ENCODE measurements around the gene SPTB.

SPTB gene

DNA sequence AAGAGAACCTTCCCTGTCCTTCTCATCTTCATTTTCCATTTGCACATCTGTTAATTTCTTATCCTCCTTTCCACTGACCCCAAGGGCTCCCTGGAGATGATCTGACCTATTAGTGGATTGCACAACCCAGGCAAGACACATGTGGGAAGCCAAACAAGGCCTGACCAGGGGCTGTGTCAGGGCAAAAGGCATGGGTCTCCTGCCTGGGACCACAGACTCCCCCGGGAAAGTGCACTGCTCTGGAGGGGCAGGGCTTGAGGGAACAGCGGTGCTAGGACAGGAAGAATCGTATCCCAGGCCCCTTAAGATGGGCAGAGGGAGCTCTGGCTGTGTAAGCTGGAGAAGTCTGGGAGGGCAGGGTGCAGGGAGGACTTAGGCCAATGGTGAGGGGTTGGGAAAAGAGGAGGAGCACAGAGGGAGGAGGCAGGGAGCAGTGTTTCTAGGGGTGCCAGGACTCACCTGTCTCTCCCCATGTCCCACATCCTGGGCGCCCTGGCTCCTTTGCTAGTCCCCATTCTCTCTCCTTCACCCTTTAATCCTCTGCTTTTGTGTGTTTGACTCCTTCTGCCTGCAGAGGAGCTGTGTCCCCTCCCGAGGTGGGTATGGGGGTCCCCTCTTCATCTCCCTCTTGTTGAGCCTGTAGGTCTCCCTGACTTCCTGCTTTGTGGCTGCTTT lies 150.2 kb downstream of the SPTB start:
- DNase-seq (ENCODE audit: low read depth in 2 of 2), result no peak

DNA sequence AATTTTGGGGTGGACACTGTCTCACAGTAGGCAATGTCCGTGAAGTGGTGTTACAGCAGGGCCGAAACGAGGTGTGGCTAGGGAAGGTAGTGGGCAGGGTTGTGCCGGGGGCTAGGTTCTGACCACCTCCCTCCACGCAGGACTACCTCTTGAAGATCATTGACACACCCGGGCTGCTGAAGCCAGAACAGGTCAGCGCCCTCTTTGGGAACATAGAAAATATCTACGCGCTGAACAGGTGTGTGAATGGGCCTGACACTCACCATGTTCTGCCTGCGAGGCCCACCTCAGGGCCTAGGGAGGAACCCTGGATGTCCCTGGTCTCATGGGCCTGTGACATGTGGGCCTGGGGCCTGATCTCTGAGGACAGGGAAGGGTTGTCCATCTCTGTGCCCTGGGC lies 150.9 kb downstream of the SPTB start:
- DNase-seq (ENCODE audit: low read depth in 2 of 2), result no peak

DNA sequence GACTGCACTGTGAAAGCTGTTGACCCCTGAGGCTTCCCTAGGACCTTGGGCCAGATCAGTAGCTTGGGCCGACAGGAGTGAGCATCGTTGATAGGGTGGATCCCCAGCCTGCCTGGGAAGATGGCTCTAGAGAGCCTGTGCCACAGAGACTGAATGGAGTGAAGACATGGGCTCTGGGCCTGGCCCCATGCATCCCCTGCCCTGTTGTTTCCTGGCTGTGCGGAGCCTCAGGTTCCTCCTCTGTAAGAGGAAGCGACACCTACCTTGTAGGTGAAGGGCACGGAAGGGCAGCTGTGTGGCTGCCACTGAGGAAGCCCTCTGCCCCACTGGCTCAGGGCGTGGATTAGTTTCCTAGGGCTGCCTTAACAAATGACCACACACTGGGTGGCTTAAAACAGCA lies 151.6 kb downstream of the SPTB start:
- no peak for DNase-seq (ENCODE audit: low read depth in 2 of 2)

DNA sequence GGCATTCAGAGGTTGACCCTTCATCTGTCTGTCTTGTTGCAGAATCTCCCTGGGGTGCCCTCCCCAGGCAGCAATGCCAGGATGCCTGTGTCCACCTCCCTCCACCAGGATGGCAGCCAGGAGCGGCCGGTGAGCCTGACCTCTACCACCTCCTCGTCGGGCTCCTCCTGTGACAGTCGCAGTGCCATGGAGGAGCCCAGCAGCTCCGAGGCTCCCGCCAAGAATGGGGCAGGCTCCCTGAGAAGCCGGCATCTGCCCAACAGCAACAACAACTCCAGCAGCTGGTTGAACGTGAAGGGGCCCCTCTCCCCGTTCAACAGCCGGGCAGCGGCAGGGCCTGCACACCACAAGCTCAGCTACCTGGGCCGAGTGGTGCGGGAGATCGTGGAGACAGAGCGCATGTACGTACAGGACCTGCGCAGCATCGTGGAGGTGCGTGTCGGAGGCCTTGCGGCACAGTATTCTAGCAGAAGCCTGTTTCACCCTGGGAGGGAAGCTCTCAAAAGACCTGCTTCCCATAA lies 152.1 kb downstream of the SPTB start:
- DNase-seq (ENCODE audit: low read depth in 2 of 2), result no peak

DNA sequence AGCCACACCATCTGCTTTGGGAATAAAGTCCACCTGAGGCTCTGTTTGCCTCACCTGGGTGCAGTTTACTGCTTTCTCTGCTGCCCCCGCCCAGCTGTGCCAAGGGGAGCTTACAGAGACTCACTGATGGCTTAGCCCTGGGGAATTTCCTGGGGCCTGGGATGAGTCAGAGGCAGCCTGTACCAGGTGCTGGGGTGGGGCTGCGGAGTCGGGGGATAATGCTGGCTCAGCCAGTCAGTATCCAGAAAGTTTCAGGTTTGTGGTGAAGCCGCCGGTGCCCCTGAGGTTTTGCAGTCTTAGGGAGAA lies 153.2 kb downstream of the SPTB start:
- DNase-seq (ENCODE audit: low read depth in 2 of 2), result no peak

DNA sequence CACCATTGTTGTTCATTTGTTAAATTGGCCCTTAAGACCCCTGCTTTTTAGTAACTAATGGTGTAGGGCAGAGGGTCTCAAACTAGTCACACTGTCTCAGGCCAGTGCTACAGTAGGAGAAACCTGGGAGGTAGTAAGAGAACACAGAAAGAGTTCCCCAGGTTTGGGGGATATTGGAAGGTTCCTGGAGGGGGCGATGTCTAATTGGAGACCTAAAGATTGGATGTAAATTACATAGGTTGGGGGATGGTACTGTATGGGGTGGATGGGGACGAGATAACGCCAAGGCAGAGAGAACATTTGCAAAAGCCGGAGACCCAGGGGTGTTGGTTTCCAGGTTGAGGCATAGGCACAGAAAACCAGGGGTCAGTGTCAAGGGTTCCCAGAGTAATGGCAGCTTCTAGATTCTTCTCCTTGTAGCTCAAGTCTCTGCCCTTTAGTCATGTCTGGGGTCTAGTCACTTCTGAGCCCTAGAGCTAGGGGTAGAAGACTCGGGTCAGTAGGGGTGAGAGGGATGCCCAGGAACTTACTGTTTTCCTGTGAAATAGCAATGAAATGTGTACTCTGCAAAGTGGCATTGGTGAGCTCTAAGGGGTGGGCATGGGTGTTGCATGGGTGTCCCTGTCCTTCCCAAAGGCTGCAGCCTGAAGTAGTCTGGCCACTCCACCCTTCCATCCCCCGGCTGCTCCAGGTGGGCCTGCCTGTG lies 153.7 kb downstream of the SPTB start:
- no peak for DNase-seq (ENCODE audit: low read depth in 2 of 2)

DNA sequence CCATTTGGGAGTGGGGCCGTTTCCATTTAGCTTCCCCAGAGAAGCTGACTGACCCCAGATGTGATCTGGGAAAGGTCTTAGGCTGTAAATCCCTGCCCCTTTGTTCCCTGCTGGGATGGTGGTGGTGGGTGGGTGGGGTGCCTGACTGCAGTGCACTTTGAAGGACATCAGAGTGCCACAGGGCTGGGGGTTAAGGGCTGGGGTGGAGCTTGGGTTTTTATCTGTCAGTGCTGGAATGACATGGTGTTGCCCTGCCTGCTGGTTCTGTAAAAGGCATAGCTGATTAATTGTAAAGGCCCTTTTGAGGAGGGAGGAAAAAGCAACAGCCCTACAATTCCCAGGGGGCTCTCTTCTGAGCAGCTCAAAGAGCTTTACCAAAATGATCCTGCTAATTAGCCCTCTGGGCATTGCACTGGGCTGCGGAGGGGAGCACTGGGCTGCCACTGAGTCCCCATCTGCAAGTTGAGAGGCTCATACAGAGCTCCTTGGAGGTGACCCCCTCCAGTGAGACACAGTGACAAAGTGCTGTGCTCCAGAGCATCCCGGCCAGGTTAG lies 154.4 kb downstream of the SPTB start:
- DNase-seq (ENCODE audit: low read depth in 2 of 2), result no peak

DNA sequence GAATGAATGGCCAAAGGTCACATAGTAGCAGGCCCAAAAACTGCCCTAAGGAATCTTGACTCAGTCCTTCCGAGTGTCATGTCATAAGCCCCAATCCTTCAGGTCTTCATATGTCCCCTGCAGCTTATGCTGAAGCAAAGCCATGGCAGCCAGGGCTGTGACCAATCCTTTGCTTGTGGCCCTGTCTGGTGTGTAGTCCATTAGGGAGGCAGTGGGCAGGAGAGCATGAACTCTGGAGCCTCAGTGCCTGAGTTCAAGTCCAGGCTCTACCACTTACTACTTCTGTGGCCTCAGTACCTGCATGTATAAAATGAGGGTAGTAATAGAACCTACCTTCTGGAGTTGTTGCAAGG lies 155.2 kb downstream of the SPTB start:
- DNase-seq (ENCODE audit: low read depth in 2 of 2), result no peak

DNA sequence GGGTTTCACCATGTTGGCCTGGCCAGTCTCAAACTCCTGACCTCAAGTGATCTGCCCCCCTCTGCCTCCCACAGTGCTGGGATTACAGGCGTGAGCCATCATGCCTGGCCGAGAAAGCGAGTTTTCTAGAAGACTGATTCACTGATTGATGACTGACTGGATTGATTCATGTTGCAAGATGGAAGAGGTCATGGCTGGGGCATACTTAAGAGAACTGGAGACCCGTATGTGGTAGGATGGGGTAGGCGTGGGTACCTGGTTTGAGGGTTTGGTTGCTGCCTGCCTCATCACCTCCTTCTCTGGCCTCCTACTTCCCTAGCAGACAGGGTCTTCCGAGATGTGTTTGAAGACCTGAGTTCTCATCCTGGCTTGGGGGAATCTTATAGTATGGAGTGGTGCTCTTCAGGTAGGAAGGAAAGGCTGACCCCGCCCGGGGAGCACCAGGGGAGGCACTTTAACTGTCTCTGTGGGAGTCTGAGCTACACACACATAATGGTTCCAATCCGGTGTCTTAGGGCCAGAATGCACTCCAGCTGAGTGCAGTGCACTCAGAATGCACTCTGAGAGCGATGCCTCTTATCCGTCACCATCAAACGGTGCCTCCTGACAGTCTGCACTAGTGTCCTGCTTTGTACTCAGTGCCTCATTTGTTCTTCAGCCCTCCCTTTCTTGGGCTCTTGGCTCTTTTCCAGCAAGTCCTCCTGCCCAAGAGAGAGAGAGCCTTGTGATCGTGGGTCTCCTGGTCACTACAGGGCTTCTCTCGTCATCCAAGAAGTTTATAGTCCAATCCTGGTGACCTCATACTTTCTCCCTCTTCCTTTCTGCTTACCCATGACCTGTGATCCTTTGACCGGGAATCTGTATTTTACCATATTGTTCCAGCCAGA lies 155.8 kb downstream of the SPTB start:
- no peak for DNase-seq (ENCODE audit: low read depth in 2 of 2)

DNA sequence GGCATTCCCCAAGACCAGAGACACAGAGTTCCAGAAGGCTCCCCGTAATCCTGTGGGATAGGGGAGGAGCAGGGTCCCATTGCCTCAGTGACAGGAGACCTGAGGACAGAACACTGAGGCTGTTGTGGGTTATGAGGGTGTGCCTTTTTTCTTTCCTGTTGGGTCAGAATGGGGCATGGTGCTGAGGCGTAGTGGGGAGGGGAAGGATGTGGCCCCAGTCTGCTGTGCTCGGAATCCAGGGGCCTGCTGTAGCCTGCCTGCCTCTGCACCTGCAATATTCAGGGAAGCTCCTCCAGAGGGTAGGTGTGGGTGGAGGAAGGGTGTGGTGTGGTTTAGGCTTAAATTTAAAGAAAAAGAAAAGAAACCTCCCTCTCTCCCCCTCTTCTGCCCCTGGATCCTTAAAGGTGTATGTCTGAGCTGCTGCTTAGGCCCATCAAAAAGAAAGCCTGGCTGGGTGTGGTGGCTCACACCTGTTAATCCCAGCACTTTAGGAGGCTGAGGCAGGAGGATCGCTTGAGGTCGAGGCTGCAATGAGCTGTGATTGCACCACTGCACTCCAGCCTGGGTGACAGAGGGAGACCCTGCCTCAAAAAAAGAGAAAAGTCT lies 156.8 kb downstream of the SPTB start:
- DNase-seq (ENCODE audit: low read depth in 2 of 2), result no peak

DNA sequence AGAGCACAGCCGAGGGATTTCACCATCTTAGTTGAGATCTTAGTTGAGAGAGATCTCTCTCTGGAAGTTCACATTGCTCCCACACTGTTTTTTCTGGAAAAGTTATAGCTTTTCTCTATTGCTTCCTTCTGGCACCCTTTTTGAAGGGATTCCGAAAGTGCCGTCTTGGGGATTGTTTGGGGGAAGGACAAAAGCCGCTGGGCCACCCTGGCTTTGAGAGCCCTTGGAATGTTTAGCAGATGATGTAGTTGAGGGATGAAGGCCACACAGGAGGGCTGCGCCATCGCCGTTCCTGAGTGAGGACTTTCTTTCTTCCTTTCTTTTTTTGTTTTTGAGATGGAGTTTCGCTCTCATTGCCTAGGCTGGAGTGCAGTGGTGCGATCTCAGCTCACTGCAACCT lies 157.8 kb downstream of the SPTB start:
- no peak for DNase-seq (ENCODE audit: low read depth in 2 of 2)

DNA sequence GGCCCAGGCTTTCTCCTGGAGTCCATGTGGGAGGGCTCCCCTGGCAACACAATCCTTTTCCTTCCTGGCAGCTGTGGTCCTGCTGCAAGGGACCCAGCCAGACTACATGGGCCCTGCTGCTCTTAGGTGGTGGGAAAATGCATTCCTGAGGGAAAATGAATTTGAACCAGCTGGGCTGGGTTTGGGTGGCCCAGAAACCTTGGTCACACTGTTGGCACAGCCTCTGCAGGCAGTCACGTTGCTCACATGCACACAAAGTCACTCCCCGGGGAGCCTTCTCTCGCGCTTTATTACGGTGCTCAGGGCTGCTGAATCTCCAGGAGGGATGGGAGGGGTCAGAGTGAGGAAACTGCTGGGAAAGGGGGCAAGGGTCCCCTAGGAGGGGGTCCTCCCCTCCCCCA lies 158.3 kb downstream of the SPTB start:
- no peak for DNase-seq (ENCODE audit: low read depth in 2 of 2)

DNA sequence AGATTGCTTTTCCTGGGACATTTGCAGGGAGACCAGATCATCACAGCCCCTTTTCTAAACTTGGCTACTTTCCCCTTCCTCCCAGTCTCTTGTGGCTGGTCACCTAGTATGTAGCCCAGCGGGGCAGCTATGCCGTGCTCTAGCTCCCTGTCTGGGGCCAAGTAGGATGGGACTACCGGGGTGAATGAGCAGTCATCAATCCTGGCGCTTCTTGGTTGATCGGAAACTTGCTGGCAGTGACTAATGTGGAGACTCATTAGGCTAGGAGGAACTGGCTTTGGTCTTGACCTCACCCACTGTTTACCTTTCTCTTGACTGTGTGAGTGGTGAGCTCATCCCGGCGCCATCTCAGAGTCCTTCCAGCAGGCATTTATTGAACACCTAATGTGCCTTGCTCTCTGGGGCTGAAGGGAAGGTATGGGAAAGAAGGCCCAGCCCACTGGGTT lies 159.6 kb downstream of the SPTB start:
- DNase-seq (ENCODE audit: low read depth in 2 of 2), result no peak

DNA sequence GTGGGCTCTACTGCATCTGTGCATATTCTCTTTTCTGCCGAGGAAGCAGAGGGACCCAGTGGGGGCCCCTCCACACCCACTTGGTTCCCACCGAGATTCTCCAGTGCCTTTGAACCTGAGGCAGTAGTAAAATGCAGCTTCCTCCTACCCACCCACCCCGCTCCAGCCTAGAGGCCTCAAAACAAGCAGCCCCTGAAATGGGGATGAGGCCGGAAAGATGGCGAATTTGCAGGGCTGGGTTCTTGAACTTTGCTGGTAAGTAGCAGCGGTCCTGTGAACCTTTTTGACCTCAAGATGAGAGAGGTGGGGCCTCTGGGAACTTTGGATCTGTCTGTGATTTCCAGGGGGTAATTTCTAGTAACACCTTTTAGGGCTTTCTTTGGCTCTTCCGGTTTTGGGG lies 160.1 kb downstream of the SPTB start:
- no peak for DNase-seq (ENCODE audit: low read depth in 2 of 2)

DNA sequence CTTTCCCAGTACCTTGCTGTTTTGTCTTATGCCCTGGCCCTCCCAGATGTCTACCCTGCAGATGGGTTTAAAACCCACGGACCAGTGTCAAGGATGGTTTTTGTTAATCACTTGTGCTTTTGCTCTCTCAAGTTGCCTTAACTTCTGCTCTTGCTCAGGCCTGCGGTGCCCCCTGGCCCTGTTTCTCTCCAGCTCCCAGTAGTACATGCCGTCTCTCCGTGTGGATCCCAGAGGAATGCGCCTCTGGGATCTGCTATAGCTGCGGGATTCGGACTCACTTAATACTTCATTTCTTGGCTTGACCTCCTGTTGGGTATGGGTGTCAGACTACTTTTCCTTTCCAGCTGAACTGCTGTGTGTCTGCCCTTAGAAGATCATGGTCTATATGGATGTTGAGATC lies 160.9 kb downstream of the SPTB start:
- DNase-seq (ENCODE audit: low read depth in 2 of 2), result no peak

DNA sequence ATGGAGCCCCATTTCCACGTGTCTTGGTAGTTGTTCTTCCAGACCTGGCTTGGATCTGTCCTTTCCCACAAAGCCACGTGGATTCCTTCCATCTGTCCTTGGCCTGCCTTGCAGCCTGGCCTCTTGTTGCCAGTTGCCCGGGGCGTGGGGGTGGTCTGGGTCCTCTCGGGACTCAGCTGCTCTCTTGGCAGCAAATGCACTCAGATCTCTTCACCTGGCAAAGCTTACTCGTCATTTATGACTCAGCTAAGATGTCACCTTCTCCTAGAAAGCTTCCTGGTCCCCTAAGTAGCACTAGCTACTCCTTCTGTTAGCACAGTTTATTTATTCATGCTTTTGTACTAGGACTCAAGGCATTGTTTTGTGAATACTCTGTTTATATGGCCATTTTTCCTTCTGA lies 161.8 kb downstream of the SPTB start:
- no peak for DNase-seq (ENCODE audit: low read depth in 2 of 2)

DNA sequence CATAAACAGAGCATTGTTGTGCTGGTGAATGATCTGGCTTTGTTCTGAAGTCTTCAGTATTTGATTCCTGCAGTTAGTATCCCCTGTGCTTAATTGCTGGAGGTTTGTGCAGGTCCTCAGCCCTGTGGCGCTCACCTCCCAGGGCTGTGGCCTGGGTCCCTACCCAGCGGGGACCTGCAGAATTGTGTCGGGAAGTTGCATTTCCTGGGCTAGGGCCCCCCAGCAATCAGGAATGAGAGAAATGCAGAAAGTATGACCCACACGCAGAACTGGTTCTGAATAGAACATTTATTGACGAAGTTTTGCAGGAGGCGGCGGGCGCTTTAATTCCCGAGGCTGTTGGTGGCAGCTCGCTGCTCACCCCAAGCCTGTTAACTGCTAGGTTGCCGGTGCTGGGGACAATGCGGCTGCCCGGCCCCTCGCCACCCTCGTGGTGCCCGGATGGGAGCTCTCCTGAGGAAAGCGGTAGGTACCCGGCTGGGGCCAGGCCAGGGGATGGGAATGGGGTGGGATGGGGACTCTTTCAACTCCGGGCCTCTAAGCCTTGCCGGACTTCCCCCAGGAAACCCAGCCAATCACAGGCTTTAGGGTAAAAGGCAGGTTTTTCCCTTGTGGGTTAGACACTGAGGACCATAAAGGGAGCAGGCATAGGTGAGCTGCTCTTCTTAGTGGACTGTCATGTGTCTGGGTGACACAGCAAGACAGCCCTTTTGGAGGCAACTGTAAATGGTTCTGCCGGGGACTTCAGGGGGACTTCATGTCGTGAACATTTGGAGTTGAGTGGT lies 163.9 kb downstream of the SPTB start:
- no peak for DNase-seq (ENCODE audit: low read depth in 2 of 2)

DNA sequence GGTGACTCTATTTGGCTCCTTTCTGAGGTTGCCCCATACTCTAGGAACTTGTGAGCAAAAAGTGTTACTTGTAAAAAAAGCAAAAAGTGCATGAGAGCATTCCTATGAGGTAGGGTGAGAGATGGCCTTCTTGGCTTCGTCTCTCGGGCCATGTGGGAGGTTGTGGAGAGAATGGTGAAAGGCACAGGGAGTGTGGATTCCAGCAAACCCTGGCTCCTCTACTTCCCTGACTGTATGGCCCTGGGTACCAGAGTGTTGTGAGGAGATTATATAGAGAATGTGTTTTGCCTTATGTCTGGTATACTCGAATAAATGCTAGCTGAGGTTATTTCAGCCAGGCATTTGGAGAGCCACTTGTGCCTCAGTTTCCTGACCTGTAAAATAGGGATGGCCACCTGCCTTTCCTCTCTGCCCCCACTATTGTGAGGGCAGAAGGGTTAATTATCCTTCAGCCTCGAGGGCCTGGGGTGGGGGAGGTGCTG lies 164.5 kb downstream of the SPTB start:
- no peak for DNase-seq (ENCODE audit: low read depth in 2 of 2)

DNA sequence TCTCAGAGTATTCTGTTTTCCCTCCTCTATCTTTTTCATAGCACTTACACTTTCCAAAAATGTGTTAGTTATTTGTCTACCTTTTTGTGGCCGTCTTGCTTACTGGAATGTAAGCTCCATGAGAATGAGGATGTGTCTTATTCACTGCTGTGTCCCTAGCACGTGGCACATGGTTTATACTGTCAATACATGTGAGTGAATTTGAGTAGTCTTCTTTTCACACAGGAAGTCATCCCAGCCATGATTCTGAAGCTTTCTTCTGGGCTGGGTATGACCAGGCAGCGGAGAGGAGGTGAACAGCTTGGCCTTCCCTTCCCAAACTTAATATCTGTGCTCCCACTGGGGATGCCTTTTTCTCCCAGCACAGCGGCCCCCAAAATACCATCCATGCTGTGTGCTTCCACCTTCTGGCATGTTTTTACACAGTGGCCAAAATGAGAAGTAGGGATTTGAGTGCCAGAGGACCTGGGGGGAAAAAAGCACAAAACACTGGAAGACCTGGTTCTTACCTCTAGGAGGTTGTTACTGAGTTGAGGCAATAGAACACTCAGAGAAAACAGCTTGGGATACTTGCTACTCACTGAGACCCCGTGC lies 165.2 kb downstream of the SPTB start:
- no peak for DNase-seq (ENCODE audit: low read depth in 2 of 2)

DNA sequence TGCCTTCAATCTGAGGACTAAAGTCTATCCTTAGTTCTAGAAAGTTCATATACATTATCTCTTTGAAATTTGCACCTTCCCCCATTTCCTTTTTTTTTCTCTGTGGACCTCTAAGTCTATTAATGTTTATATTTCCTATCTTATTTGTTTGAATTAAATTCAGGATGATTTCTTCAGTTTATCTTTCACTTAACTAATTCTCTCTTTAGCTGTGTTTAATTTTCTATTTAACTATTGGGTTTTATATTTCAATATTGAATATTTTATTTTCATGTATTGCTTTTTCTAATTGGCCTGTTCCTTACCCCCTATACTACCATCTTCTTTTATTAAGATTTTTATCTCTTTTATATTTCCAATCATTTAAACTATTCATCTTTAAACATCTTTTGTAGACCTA lies 166.0 kb downstream of the SPTB start:
- DNase-seq (ENCODE audit: low read depth in 2 of 2), result no peak

DNA sequence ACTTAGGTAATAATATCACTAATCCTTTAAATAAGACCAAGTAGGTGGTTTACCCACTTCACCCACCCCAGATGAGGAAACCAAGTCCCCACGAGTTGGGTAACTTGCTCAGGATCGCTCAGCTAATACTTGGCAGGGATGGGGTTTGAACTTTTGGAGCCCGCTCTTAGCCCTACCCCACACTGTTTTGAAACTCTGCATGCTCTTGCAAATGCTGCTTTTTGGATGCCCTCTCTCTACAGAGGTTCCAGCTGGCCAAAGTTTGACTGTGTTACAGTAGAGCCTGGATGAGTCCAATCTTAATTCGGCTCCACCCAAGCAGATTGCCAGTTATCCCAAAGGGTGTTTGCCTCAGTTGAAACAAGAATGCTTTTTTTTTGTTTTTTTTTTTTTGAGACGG lies 168.7 kb downstream of the SPTB start:
- no peak for DNase-seq (ENCODE audit: low read depth in 2 of 2)

Measured in stimulated activated CD8-positive, alpha-beta memory T cell treated with anti-CD3 and anti-CD28 coated beads, Interleukin-7, amount 100 ng/mL, for 4 hours (primary cell).